Activated naive CD8-positive, alpha-beta T cell treated with anti-CD3 and anti-CD28 coated beads, Interleukin-2, amount 10 ng/mL, durations not matched to agents 7 days and 5 days (primary cell): ENCODE data around the gene CD19. TPM values are rescaled to one million over a fixed set of nuclear protein-coding genes. Genes with fewer than 3 reads are reported as not detected.
"Not testable (repeated sequence)": the region's sequence is repeated elsewhere in the genome, so short reads cannot be mapped to it uniquely, and the experiment has no call there.

Source experiments
- ATAC-seq: fragments of 150-1000 bp; cut with Tn5 transposase; one replicate; pipeline ENCODE4 v1.10.0; 2021; ENCODE audit warnings: low read depth, moderate library complexity
- POLR2A ChIA-PET: fragments of 350-600 bp; sonication (Branson Sonifier 250); formaldehyde crosslinking; loops from one replicate; lab custom pipeline; 2021; ENCODE audit warnings: antibody characterized with exemption; lab: Charles Lee
- DNase-seq: peaks from one replicate; pipeline ENCODE4 v3.0.0; 2021
- H3K27ac Mint-ChIP-seq: one replicate; pipeline ENCODE4 v1.8.0; 2022; ENCODE audit warnings: mild to moderate bottlenecking, mixed read lengths
- H3K27me3 Mint-ChIP-seq: one replicate; pipeline ENCODE4 v1.8.0; 2022; ENCODE audit warnings: mild to moderate bottlenecking, moderate library complexity, mixed read lengths
- H3K36me3 Mint-ChIP-seq: one replicate; pipeline ENCODE4 v1.8.0; 2021; ENCODE audit warnings: mild to moderate bottlenecking, mixed read lengths
- H3K4me1 Mint-ChIP-seq: one replicate; pipeline ENCODE4 v1.8.0; 2021; ENCODE audit warnings: mixed read lengths
- H3K4me3 Mint-ChIP-seq: one replicate; pipeline ENCODE4 v1.8.0; 2022; ENCODE audit warnings: mild to moderate bottlenecking, moderate library complexity, mixed read lengths
- H3K9me3 Mint-ChIP-seq: one replicate; pipeline ENCODE4 v1.8.0; 2021; ENCODE audit warnings: mixed read lengths
- total RNA-seq, 2 experiments: library from RNA; stranded (reverse); gene quantifications; one replicate each; pipeline ENCODE4 v1.2.3, GENCODE V29; 2021

The CD19 gene
- total RNA-seq, 2 experiments from 2014 or later: 0.40 to 0.83 TPM

DNA sequence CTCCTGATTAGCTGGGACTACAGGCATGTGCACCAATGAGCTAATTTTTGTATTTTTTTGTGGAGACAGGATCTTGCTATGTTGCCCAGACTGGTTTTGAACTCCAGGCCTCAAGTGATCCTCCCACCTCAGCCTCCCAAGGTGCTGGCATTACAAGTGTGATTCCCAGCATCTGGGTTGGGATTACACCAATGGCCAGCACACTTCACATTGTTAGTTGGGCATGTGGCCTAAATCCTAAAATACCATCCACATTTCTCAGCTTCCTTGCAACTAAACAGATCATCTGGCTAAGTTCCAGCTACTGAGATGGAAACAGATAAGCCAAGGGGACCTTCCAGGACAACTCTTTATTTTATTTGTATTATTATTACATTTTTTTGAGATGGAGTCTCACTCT is 16.6 kb upstream of the CD19 start:
- no peak for ATAC-seq
- peaks cover 13% of the 10 kb centered on the region for H3K36me3 Mint-ChIP-seq
- H3K4me3 Mint-ChIP-seq: no peak overlapping the region
- POLR2A ChIA-PET: interaction anchor here (0.6 to 0.9 kb wide), 2 partner anchors 34 to 64 kb away, joined by 3 to 7 read pairs; no protein-coding TSS in a partner anchor
- no peaks in the 10 kb centered on the region for H3K9me3 Mint-ChIP-seq
- peaks cover 3% of the 10 kb centered on the region for H3K4me1 Mint-ChIP-seq
- no peaks in the 10 kb centered on the region for H3K27me3 Mint-ChIP-seq
- H3K27ac Mint-ChIP-seq: no peak overlapping the region
- DNase-seq: no peak

DNA sequence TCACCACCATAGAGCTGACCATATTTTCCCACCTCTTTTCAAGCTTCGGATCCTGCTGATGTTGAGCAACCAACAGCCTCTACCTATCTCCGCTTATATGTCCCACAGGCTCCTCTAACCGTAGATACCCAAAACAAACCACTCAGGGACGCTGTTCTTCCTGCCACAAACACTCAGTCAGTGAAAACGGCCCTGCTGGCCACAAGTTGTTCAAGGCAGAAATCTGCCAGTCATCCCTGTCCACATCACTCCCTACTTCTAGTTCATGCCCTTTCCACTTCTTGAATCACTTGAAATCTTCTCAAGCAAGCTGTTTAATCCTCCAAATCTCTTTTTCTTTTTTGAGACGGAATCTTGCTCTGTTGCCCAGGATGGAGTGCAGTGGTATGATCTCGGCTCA is 14.7 kb upstream of the CD19 start:
- no peaks in the 10 kb centered on the region for H3K27me3 Mint-ChIP-seq
- H3K4me3 Mint-ChIP-seq: no peak overlapping the region
- H3K9me3 Mint-ChIP-seq: no peaks in the 10 kb centered on the region
- DNase-seq (no peak), ATAC-seq (no peak)
- POLR2A ChIA-PET: no interaction called here
- peaks cover 17% of the 10 kb centered on the region for H3K36me3 Mint-ChIP-seq
- H3K4me1 Mint-ChIP-seq: peaks cover 3% of the 10 kb centered on the region
- H3K27ac Mint-ChIP-seq: no peak overlapping the region

DNA sequence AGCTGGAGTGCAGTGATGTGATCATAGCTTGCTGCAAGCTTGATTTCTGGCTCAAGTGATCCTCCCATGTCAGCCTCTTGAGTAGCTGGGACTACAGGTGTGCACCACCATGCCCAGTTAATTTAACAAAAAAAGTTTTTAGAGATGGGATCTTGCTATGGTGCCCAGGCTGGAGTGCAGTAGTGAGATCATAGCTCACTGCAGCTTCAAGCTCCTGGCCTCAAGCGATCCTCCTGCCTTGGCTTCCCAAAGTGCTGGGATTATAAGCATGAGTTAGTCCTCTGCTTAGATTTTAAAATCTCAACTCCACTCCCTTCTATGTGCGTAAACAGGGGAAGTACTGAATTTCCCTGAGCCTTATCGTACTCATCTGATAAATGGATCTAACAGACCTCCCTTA is 13.1 kb upstream of the CD19 start:
- Mint-ChIP-seq H3K27ac (no peak overlapping the region), H3K4me3 (no peak overlapping the region), H3K4me1 (peaks cover 6% of the 10 kb centered on the region), H3K9me3 (no peaks in the 10 kb centered on the region), H3K27me3 (no peaks in the 10 kb centered on the region), H3K36me3 (peaks cover 15% of the 10 kb centered on the region)
- ATAC-seq (no peak), DNase-seq (no peak)
- POLR2A ChIA-PET: interaction anchor here (0.6 to 1.3 kb wide), 4 partner anchors 19 to 425 kb away, joined by 3 read pairs; partner anchors contain the start of gene TUFM

DNA sequence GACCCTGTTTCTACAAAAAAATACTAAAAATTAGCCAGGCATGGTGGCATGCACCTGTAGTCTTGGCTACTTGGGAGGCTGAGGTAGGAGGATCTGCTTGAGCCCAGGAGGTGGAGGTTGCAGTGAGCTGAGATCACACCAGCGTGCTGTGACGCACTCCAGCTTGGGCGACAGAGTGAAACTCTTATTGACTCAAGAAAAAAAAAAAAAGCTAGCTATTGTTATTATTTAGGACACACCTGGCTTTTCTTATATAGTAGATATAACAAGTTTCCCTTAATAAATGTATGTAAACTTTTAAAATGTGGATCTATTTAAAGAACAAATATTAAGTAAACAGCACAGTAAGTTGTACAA is 8.6 kb upstream of the CD19 start:
- POLR2A ChIA-PET: interaction anchor here (0.5 to 3.1 kb wide), 6 partner anchors 11 to 109 kb away, joined by 3 to 18 read pairs (median 3); partner anchors contain the start of gene ATXN2L
- H3K4me3 Mint-ChIP-seq: peak overlapping the region; percentile 36
- H3K4me1 Mint-ChIP-seq: peaks cover 20% of the 10 kb centered on the region
- H3K36me3 Mint-ChIP-seq: peaks cover 5% of the 10 kb centered on the region
- DNase-seq: no peak
- H3K27ac Mint-ChIP-seq: peak overlapping the region; percentile 41
- no peak for ATAC-seq
- H3K9me3 Mint-ChIP-seq: no peaks in the 10 kb centered on the region
- no peaks in the 10 kb centered on the region for H3K27me3 Mint-ChIP-seq

DNA sequence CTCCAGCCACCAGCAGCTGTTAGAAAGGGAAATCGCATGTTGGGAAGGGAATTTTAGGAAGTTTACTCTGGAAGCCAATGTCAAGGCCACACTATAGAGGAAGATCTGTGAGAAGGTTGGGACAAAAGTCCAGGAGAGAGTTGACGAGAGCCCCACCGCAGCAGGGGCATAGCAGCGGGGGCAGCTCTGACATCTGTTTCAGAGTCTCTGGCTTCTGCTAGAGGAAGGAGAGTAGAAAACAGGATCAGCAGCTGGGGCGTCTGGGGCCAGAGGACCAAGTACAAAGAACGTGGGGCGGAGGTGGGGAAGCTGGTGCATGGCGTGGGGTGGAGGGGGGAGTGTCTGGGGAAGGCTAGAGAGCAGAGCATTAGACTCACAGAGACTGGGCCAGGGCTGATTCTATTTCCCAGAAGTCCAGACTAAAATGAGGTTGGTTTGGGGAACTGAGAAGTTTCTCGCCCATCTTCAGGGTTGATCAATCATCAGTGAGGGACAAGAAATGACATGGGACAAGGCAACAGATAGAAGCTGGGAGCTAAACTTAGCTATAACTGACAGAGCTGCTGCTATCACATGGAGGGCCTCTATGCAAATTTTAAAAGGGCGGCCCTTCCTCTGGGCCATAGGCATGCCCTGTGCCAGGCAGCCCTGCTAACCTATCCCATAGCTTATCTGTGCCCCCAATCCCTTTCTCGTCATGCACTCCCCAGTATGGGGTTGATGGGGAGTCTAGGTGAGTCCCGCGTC is 7.9 kb upstream of the CD19 start:
- no peaks in the 10 kb centered on the region for H3K27me3 Mint-ChIP-seq
- H3K4me3 Mint-ChIP-seq: peak overlapping the region; percentile 99
- no peaks in the 10 kb centered on the region for H3K9me3 Mint-ChIP-seq
- no peak for ATAC-seq
- no peak for DNase-seq
- peaks cover 5% of the 10 kb centered on the region for H3K36me3 Mint-ChIP-seq
- peak overlapping the region; percentile 98 for H3K27ac Mint-ChIP-seq
- H3K4me1 Mint-ChIP-seq: peaks cover 20% of the 10 kb centered on the region
- POLR2A ChIA-PET: interaction anchor here (0.8 to 3.1 kb wide), 5 partner anchors 12 to 101 kb away, joined by 3 to 18 read pairs (median 4); partner anchors contain the start of gene ATXN2L

DNA sequence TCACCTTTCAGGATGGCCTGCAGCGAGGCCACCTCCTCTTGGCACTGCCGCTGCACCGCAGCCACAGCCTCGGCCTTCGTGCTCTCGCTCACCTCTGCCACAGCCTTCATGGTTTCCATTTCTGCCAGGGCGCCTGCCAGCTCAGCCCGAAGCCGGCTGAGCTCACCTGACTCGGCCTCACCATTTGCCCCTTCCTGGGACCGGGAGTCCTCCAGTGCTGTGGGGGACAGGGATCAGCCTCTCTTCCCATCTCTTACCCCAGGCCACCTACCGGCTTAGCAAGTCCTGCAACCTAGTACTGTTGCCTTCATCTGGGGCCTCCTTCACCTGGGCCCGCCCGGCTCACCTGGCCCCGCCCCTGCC is 7.4 kb upstream of the CD19 start:
- no peak for ATAC-seq
- Mint-ChIP-seq H3K4me1 (peaks cover 20% of the 10 kb centered on the region), H3K36me3 (peaks cover 4% of the 10 kb centered on the region), H3K27me3 (no peaks in the 10 kb centered on the region), H3K4me3 (peak overlapping the region; percentile 99), H3K9me3 (no peaks in the 10 kb centered on the region), H3K27ac (peak overlapping the region; percentile 98)
- POLR2A ChIA-PET: interaction anchor here (1.5 to 3.1 kb wide), 5 partner anchors 12 to 102 kb away, joined by 4 to 18 read pairs (median 11); partner anchors contain the start of genes ATP2A1, ATXN2L and SH2B1
- no peak for DNase-seq

DNA sequence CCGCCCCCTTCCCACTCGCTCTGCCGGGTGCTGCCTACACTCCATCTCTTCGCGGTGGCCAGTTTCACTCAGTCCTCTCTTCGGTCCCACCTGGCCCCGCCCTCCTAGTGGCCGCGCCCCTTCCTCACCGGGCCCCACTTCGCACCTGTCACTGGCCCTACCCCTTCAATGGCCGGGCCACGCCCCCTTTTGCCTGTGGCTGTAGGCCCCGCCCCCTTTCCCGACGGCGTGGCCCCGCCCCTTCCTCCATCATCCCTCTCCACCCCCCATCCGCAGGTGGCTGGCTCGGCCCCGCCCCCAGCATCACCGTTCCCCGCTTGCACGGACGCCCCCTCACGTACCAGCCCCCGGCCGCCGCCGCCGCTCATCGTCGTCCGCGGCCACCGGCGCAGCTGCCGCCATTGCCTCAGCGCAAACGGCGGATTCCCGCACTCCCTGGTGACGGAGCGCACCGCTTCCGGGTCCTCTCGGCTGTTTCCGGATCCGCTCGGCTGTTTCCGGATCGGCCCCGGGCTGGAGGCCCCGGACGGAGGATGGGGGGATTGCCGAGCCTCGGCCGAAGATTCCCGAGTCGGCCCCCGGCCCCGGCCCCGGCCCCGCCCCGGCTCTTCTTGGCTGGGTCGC is 6.9 kb upstream of the CD19 start, which contains the start of gene RABEP2:
Gene RABEP2, minus strand, starts transcription at position 477 of the 624 bp plus-strand sequence. Its CDS starts 75 bp downstream, at position 402.
- ATAC-seq (peak; percentile 88), DNase-seq (peak; percentile 99)
- Mint-ChIP-seq H3K9me3 (no peaks in the 10 kb centered on the region), H3K36me3 (peaks cover 4% of the 10 kb centered on the region), H3K27ac (peak within 1 kb of the TSS; percentile 98), H3K4me3 (peak within 1 kb of the TSS; percentile 99), H3K27me3 (no peaks in the 10 kb centered on the region), H3K4me1 (peaks cover 20% of the 10 kb centered on the region)
- POLR2A ChIA-PET: interaction anchor here (1.0 to 3.1 kb wide), 7 partner anchors 12 to 102 kb away, joined by 3 to 18 read pairs (median 9); partner anchors contain the start of genes ATP2A1, ATXN2L, SH2B1 and SPNS1

DNA sequence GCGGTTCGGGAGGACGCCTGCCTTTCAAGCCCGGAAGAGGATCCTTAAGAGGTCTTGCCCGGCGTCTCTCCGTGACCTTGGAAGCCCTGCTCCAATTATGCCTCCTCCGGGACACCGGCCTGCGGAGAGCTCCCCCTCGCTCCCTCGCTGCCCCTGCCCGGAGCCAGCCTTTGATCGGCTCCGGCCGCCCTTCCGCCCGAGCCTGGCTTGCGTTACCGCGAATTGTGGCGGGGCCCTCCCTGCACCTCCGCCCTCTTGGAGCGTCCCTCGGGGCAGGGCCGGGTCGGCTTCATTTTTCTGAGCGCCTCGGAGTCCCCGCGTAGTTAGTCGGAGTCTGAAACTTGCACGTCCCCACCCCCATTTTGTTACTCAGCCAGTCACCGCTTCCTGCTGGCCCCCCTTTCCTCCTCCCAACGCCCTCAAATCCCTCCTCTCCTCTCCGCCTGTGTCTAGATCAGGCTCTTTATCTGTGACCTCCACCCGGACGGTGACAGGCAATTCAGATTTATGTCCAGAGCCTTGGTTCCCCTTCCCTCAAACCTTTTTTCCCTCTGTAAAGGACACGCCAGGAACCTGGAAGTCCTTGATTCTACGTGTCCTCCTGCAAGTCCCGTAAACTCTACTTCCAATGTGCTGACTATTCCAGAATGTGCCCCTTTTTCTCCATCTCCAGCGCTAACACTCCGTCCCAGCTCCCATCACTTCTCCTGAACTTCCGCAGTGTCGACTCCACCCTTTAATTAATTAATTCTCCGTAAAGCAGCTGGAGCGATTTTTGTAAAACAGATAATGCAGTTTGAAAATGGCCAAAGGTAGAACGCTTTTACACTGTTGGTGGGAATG is 6.2 kb upstream of the CD19 start:
- POLR2A ChIA-PET: interaction anchor here (1.0 to 3.1 kb wide), 8 partner anchors 11 to 103 kb away, joined by 3 to 18 read pairs (median 6); partner anchors contain the start of genes ATP2A1, ATXN2L, NFATC2IP and SH2B1
- DNase-seq (no peak), ATAC-seq (peak; percentile 70)
- Mint-ChIP-seq H3K4me1 (peaks cover 22% of the 10 kb centered on the region), H3K36me3 (peaks cover 4% of the 10 kb centered on the region), H3K27ac (peak overlapping the region; percentile 98), H3K9me3 (no peaks in the 10 kb centered on the region), H3K27me3 (no peaks in the 10 kb centered on the region), H3K4me3 (peak overlapping the region; percentile 99)

DNA sequence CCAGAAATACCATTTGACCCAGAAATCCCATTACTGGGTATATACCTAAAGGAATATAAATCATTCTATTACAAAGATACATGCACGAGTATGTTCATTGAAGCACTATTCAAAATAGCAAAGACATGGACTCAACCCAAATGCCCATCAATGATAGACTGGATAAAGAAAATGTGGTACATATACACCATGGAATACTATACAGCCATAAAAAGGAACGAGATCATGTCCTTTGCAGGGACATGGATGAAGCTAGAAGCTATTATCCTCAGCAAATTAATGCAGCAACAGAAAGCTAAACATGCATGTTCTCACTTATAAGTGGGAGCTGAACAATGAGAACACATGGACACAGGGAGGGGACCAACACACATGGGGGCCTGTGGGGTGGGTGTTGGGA is 5.5 kb upstream of the CD19 start:
- H3K27me3 Mint-ChIP-seq, H3K36me3 Mint-ChIP-seq, ATAC-seq, H3K9me3 Mint-ChIP-seq, DNase-seq: not testable (repeated sequence)
- Mint-ChIP-seq H3K4me1 (peaks cover 27% of the 10 kb centered on the region), H3K27ac (peak overlapping the region; percentile 98), H3K4me3 (peak overlapping the region; percentile 99)
- POLR2A ChIA-PET: interaction anchor here (1.3 to 2.1 kb wide), 4 partner anchors 10 to 79 kb away, joined by 4 to 9 read pairs (median 6); partner anchors contain the start of genes ATP2A1 and NFATC2IP

DNA sequence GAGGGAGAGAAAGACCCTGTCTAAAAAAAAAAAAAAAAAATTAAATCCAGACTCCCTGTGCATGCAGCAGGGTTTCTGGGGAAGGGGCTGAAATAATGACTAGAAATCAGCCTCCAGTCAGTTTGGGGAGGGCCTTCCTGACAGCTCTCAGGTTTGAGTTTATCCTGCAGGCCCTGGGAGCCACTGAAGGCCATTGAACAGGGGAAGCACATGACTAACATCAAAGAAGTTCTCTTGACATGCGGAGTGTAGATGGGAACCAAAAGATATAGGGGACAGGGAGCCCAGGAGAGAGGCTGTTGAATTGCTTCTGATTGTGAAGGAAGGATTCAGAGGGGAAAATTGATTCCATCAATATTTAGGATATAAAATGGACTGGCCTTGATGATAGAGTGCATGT is 4.0 kb upstream of the CD19 start:
- Mint-ChIP-seq H3K4me1 (peaks cover 30% of the 10 kb centered on the region), H3K4me3 (no peak overlapping the region), H3K27ac (no peak overlapping the region), H3K9me3 (no peaks in the 10 kb centered on the region), H3K27me3 (no peaks in the 10 kb centered on the region), H3K36me3 (no peaks in the 10 kb centered on the region)
- POLR2A ChIA-PET: interaction anchor here (0.8 to 1.5 kb wide), 5 partner anchors 9 to 82 kb away, joined by 3 to 8 read pairs (median 4); partner anchors contain the start of genes NFATC2IP, SH2B1 and TUFM
- ATAC-seq: no peak
- DNase-seq: no peak

DNA sequence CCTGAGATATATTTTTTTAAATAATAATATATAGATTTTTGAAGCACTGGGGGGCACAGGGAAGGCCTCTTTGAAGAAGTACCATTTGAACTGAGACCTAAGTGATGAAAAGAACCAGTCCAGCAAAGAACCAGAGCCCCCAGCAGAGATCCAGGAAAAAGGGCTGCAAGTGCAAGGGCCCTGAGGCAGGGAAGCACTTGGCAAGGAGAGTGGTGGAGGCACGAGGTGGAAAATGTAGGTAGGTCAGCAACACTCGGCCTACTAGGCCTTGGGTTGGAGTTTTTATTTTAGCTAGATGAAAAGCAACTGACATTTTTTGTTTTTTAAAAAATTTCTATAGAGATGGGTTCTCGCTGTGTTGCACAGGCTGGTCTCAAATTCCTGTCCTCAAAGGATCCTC is 1.6 kb upstream of the CD19 start:
- H3K4me3 Mint-ChIP-seq: no peak overlapping the region
- no peaks in the 10 kb centered on the region for H3K9me3 Mint-ChIP-seq
- H3K36me3 Mint-ChIP-seq: peaks cover under 1% of the 10 kb centered on the region
- ATAC-seq (no peak), DNase-seq (no peak)
- H3K4me1 Mint-ChIP-seq: peaks cover 23% of the 10 kb centered on the region
- peak overlapping the region; percentile 78 for H3K27ac Mint-ChIP-seq
- H3K27me3 Mint-ChIP-seq: no peaks in the 10 kb centered on the region
- POLR2A ChIA-PET: no interaction called here

DNA sequence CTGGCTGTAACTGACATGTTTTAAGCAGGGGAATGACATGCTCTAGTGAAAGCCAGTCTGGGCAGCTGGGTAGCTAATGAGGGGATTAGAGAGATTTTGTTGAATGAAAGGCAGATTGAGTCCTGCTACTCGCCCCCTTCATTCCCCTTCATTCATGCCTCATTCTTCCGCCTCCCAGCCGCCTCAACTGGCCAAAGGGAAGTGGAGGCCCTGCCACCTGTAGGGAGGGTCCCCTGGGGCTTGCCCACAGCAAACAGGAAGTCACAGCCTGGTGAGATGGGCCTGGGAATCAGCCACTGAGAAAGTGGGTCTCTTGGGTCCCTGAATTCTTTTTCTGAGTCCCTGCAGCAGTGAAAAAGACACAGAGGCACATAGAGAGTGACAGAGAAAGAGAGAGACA is 1.1 kb upstream of the CD19 start:
- Mint-ChIP-seq H3K27me3 (no peaks in the 10 kb centered on the region), H3K27ac (peak overlapping the region; percentile 78), H3K4me1 (peaks cover 26% of the 10 kb centered on the region), H3K4me3 (no peak overlapping the region), H3K36me3 (peaks cover 3% of the 10 kb centered on the region), H3K9me3 (no peaks in the 10 kb centered on the region)
- POLR2A ChIA-PET: interaction anchor here (0.6 kb wide), 1 partner anchor 51 kb away, joined by 3 read pairs; no protein-coding TSS in a partner anchor
- ATAC-seq (no peak), DNase-seq (no peak)
